ENCODE results near the gene DENND1B. TPM values are rescaled to one million over a fixed set of nuclear protein-coding genes. Genes with fewer than 3 reads are reported as not detected.
"Not testable (repeated sequence)": the region's sequence is repeated elsewhere in the genome, so short reads cannot be mapped to it uniquely, and the experiment has no call there.

DENND1B gene
- total and polyA plus RNA-seq, 4 donors = 7.9 to 44.6 (median 15.4) TPM

DNA sequence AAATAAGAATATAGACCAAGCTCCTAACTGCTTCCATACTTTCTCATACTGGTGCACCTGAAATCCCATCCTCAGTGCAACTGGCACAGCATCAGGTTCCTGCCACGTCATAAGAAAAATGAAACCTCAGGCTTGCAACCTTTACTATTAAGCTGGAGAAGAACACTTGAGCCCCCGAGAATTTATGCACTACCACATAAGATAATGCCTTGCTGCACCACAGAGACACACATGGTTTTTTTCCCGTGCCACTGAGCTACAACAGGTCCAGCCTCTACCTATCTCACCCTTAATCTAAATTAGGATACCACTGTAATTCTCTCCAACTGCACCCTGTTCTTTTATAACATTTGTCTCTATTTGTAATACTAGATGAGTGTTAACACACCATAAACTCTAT lies 174.5 kb downstream of the DENND1B start:
- WGBS (ENCODE audit: insufficient coverage) = 93% methylated on average over 3 of the region's 3 CpGs
- no peak overlapping the region for H3K27ac ChIP-seq (ENCODE audit: low read depth, low read length)
- no peaks in the 10 kb centered on the region for H3K27me3 ChIP-seq (ENCODE audit: control insufficient read depth, insufficient read depth, low read length)
- DNase-seq (ENCODE audit: low read depth in 4 of 6, low spot score in 6 of 6) = no peak
- H3K4me3 ChIP-seq (ENCODE audit: low read depth, low read length) = no peak overlapping the region
- no peaks in the 10 kb centered on the region for H3K9me3 ChIP-seq (ENCODE audit: control insufficient read depth, insufficient read depth, low read length)
- H3K36me3 ChIP-seq (ENCODE audit: control insufficient read depth, insufficient read depth, low read length) = no peaks in the 10 kb centered on the region
- H3K4me1 ChIP-seq (ENCODE audit: control insufficient read depth, insufficient read depth, low read length) = no peaks in the 10 kb centered on the region

DNA sequence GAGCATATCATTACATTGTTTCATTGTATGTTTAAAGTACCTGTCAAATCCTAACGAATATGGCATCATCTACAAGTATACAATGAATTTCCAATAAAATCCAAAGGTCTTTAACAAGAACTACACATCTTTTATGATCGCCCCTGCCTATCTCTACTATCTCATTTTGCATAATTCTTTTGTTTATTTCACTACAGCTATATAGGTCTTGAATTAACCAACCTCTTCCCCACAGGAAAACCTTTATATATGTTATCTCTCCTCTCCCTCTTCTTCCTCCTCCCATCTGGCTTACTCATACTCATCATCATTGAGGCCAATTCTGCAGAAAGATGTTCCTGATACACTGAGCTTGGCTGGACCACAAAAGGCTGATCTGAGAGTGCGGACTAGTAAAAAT lies 175.5 kb downstream of the DENND1B start:
- Histone ChIP-seq H3K27ac (ENCODE audit: low read depth, low read length) (no peak overlapping the region), H3K27me3 (ENCODE audit: control insufficient read depth, insufficient read depth, low read length) (no peaks in the 10 kb centered on the region), H3K4me3 (ENCODE audit: low read depth, low read length) (no peak overlapping the region), H3K36me3 (ENCODE audit: control insufficient read depth, insufficient read depth, low read length) (no peaks in the 10 kb centered on the region), H3K4me1 (ENCODE audit: control insufficient read depth, insufficient read depth, low read length) (no peaks in the 10 kb centered on the region), H3K9me3 (ENCODE audit: control insufficient read depth, insufficient read depth, low read length) (no peaks in the 10 kb centered on the region)
- WGBS (ENCODE audit: insufficient coverage) = no CpG with 5 or more reads among the region's 3 CpGs
- DNase-seq (ENCODE audit: low read depth in 4 of 6, low spot score in 6 of 6) = no peak

DNA sequence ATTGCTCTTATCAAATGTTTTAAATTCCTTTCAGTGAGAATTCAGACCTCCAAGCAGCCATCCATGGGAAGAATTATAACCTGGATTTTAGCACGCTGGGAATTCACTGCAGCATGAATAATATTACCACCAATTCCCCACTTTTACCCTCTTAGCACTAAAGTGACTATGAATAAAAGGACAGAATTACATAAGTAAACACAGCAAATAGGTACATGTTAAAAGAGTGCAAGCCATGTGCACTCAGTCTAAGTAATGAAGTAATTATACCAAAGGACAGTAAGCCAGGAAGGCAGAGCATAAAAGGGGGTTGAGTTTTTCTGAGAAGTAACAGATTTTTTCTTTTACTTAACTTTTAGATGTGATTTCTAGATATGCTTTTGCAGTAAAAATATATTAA lies 176.3 kb downstream of the DENND1B start:
- no peak overlapping the region for H3K27ac ChIP-seq (ENCODE audit: low read depth, low read length)
- WGBS (ENCODE audit: insufficient coverage) = no CpG with 5 or more reads among the region's 1 CpG
- H3K9me3 ChIP-seq (ENCODE audit: control insufficient read depth, insufficient read depth, low read length) = no peaks in the 10 kb centered on the region
- H3K4me3 ChIP-seq (ENCODE audit: low read depth, low read length) = no peak overlapping the region
- H3K36me3 ChIP-seq (ENCODE audit: control insufficient read depth, insufficient read depth, low read length) = no peaks in the 10 kb centered on the region
- DNase-seq (ENCODE audit: low read depth in 4 of 6, low spot score in 6 of 6) = no peak
- no peaks in the 10 kb centered on the region for H3K4me1 ChIP-seq (ENCODE audit: control insufficient read depth, insufficient read depth, low read length)
- H3K27me3 ChIP-seq (ENCODE audit: control insufficient read depth, insufficient read depth, low read length) = no peaks in the 10 kb centered on the region

DNA sequence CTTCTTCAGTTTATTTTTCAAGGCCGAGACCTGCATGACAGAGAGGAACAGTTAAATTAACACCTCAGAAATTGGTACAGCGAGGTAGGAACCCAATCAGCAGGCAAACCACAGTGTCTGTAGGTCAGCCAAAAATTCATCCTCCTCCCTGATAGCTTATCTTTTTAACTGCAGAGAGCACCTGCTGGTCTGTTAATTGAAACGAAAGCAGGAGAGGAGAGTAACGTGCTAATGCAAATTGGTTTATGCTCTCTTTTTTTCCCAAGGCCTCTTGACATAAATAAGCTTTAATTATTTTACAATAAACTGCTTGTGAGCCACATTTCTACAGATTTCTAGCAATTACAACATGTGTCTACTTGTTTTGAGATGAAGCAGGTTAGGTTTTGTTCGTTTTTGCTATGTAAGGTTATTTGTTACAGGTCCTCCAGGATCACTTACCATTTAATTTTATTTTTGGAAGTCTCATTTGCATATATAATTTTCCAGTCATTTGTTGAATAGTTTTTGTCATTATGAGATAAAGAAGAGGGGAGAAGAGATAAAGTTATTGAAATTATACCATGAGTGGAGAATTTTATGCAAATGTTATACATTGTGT lies 179.9 kb downstream of the DENND1B start:
- Histone ChIP-seq H3K9me3 (ENCODE audit: control insufficient read depth, insufficient read depth, low read length) (no peaks in the 10 kb centered on the region), H3K27ac (ENCODE audit: low read depth, low read length) (no peak overlapping the region), H3K36me3 (ENCODE audit: control insufficient read depth, insufficient read depth, low read length) (peaks cover 2% of the 10 kb centered on the region), H3K4me3 (ENCODE audit: low read depth, low read length) (no peak overlapping the region), H3K27me3 (ENCODE audit: control insufficient read depth, insufficient read depth, low read length) (no peaks in the 10 kb centered on the region), H3K4me1 (ENCODE audit: control insufficient read depth, insufficient read depth, low read length) (no peaks in the 10 kb centered on the region)
- WGBS (ENCODE audit: insufficient coverage) = 39% methylated on average over 2 of the region's 5 CpGs
- peak in 4 of 6 donors; percentile 17 to 87 (median 26) for DNase-seq (ENCODE audit: low read depth in 4 of 6, low spot score in 6 of 6)

DNA sequence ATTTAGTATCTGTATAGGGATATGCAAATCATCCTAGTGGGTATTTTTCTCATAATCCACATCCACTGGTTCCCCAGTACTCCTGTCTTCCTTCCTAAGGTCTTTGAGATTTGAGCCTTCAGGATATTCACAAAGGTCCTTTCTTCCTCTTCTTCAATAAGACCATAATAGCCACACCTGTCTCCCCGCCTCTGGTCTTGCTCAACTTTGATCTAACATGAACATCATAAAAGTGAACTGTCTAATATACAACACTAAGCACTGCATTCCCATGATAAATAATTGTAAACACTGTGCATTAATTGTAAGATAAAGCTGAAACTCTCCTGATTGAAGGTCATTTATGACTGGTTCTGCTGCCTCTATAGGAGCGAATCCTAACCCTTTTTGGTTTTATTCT lies 184.6 kb downstream of the DENND1B start:
- Histone ChIP-seq H3K27me3 (ENCODE audit: control insufficient read depth, insufficient read depth, low read length) (no peaks in the 10 kb centered on the region), H3K9me3 (ENCODE audit: control insufficient read depth, insufficient read depth, low read length) (no peaks in the 10 kb centered on the region), H3K4me3 (ENCODE audit: low read depth, low read length) (no peak overlapping the region), H3K27ac (ENCODE audit: low read depth, low read length) (no peak overlapping the region), H3K36me3 (ENCODE audit: control insufficient read depth, insufficient read depth, low read length) (peaks cover 2% of the 10 kb centered on the region), H3K4me1 (ENCODE audit: control insufficient read depth, insufficient read depth, low read length) (no peaks in the 10 kb centered on the region)
- no CpG with 5 or more reads among the region's 2 CpGs for WGBS (ENCODE audit: insufficient coverage)
- DNase-seq (ENCODE audit: low read depth in 4 of 6, low spot score in 6 of 6) = no peak

DNA sequence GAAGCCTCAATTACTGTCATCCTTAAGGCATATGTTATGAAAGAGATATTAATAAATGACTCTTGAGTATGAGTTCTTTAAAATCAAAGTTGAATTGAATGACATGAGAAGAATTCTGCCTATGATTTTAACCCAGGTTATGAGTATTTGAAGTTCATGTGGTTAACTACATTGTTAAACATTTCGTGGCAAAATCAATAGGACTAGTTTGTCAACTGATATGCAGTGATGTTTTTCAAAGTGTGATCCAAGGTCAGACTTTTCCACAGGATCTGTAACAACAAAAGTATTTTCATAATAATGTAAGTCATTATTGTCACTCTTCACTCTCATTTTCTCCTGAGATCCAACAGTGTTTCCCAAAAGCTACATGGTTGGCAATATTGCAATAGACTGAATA lies 189.5 kb downstream of the DENND1B start:
- H3K27ac ChIP-seq (ENCODE audit: low read depth, low read length) = no peak overlapping the region
- H3K9me3 ChIP-seq (ENCODE audit: control insufficient read depth, insufficient read depth, low read length) = no peaks in the 10 kb centered on the region
- no peak for DNase-seq (ENCODE audit: low read depth in 4 of 6, low spot score in 6 of 6)
- H3K4me3 ChIP-seq (ENCODE audit: low read depth, low read length) = no peak overlapping the region
- H3K36me3 ChIP-seq (ENCODE audit: control insufficient read depth, insufficient read depth, low read length) = no peaks in the 10 kb centered on the region
- WGBS (ENCODE audit: insufficient coverage) = 100% methylated on average over 1 of the region's 1 CpG
- no peaks in the 10 kb centered on the region for H3K4me1 ChIP-seq (ENCODE audit: control insufficient read depth, insufficient read depth, low read length)
- no peaks in the 10 kb centered on the region for H3K27me3 ChIP-seq (ENCODE audit: control insufficient read depth, insufficient read depth, low read length)

DNA sequence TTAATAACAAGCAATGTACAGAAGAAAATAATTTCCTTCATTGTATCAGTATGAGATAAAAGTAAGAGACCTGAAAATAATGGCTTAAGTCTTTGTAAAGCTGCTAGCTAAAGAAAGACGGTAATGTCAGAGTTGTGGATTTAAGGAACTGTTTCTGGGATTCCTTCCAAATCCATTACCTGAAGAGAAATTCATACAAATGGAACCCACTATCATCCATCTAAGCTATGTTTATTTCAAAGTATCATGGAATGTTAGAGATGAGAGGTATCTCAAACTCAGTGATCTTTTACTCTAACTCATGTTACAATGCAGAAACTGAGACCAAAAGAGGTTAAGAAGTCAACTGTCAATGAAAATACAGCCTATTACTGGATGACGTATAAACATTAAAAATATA lies 197.7 kb downstream of the DENND1B start:
- Histone ChIP-seq H3K4me3 (ENCODE audit: low read depth, low read length) (no peak overlapping the region), H3K36me3 (ENCODE audit: control insufficient read depth, insufficient read depth, low read length) (no peaks in the 10 kb centered on the region), H3K27ac (ENCODE audit: low read depth, low read length) (no peak overlapping the region), H3K4me1 (ENCODE audit: control insufficient read depth, insufficient read depth, low read length) (no peaks in the 10 kb centered on the region), H3K9me3 (ENCODE audit: control insufficient read depth, insufficient read depth, low read length) (peaks cover 2% of the 10 kb centered on the region), H3K27me3 (ENCODE audit: control insufficient read depth, insufficient read depth, low read length) (no peaks in the 10 kb centered on the region)
- no peak for DNase-seq (ENCODE audit: low read depth in 4 of 6, low spot score in 6 of 6)
- WGBS (ENCODE audit: insufficient coverage) = no CpG with 5 or more reads among the region's 2 CpGs

DNA sequence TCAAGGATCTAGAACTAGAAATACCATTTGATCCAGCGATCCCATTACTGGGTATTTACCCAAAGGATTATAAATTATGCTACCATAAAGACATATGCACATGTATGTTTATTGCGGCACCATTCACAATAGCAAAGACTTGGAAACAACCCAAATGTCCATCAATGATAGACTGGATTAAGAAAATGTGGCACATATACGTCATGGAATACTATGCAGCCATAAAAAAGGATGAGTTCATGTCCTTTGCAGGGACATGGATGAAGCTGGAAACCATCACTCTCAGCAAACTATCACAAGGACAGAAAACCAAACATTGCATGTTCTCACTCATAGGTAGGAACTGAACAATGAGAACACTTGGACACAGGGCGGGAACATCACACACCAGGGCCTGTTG lies 199.7 kb downstream of the DENND1B start:
- H3K27me3 ChIP-seq (ENCODE audit: control insufficient read depth, insufficient read depth, low read length); H3K4me1 ChIP-seq (ENCODE audit: control insufficient read depth, insufficient read depth, low read length); H3K36me3 ChIP-seq (ENCODE audit: control insufficient read depth, insufficient read depth, low read length); H3K27ac ChIP-seq (ENCODE audit: low read depth, low read length); DNase-seq (ENCODE audit: low read depth in 4 of 6, low spot score in 6 of 6); H3K4me3 ChIP-seq (ENCODE audit: low read depth, low read length); H3K9me3 ChIP-seq (ENCODE audit: control insufficient read depth, insufficient read depth, low read length): not testable (repeated sequence)
- WGBS (ENCODE audit: insufficient coverage) = no CpG with 5 or more reads among the region's 4 CpGs

DNA sequence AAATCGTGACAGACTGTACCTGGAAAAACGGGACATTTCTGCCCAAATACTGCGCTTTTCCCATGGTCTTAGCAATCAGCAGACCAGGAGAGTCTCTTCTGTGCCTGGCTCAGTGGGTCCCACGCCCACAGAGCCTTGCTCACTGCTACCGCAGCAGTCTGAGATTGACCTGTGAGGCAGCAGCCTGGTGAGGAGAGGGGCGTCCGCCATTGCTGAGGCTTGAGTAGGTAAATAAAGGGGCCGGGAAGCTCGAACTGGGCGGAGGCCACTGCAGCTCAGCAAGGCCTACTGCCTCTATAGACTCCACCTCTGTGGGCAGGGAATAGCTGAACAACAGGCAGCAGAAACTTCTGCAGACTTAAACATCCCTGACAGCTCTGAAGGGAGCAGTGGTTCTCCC lies 203.1 kb downstream of the DENND1B start:
- no peak for DNase-seq (ENCODE audit: low read depth in 4 of 6, low spot score in 6 of 6)
- Histone ChIP-seq H3K27ac (ENCODE audit: low read depth, low read length) (no peak overlapping the region), H3K4me3 (ENCODE audit: low read depth, low read length) (no peak overlapping the region), H3K27me3 (ENCODE audit: control insufficient read depth, insufficient read depth, low read length) (no peaks in the 10 kb centered on the region), H3K4me1 (ENCODE audit: control insufficient read depth, insufficient read depth, low read length) (no peaks in the 10 kb centered on the region), H3K9me3 (ENCODE audit: control insufficient read depth, insufficient read depth, low read length) (peaks cover 5% of the 10 kb centered on the region), H3K36me3 (ENCODE audit: control insufficient read depth, insufficient read depth, low read length) (peaks cover 5% of the 10 kb centered on the region)
- WGBS (ENCODE audit: insufficient coverage) = 95% methylated on average over 10 of the region's 10 CpGs

DNA sequence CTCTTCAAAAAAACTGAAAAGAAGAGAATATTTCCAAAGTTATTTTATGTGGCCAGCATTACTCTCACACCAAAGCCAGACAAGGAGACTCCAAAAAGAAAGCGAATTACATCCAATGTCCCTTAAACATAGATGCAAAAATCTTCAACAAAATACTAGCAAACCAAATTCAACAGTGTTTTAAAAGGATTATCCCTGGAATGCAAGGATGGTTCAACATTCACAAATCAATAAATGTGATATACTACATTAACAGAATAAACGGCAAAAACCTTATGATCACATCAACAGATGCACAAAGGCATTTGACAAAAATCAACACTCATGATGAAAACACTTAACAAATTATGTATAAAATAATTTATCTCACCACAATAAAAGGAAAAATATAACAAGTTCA lies 207.8 kb downstream of the DENND1B start:
- Histone ChIP-seq H3K27me3 (ENCODE audit: control insufficient read depth, insufficient read depth, low read length) (no peaks in the 10 kb centered on the region), H3K4me1 (ENCODE audit: control insufficient read depth, insufficient read depth, low read length) (no peaks in the 10 kb centered on the region), H3K27ac (ENCODE audit: low read depth, low read length) (no peak overlapping the region), H3K4me3 (ENCODE audit: low read depth, low read length) (no peak overlapping the region), H3K9me3 (ENCODE audit: control insufficient read depth, insufficient read depth, low read length) (peaks cover 5% of the 10 kb centered on the region), H3K36me3 (ENCODE audit: control insufficient read depth, insufficient read depth, low read length) (peaks cover 5% of the 10 kb centered on the region)
- DNase-seq (ENCODE audit: low read depth in 4 of 6, low spot score in 6 of 6) = no peak
- WGBS (ENCODE audit: insufficient coverage) = no CpG with 5 or more reads among the region's 2 CpGs
